Adipocyte (in vitro differentiated cells): Measurements from ENCODE around the gene PRKCA.
"Not testable (repeated sequence)": the region's sequence is repeated elsewhere in the genome, so short reads cannot be mapped to it uniquely, and the experiment has no call there.

Experiments used
- DNase-seq: peaks from one replicate; pipeline ENCODE4 v3.0.0-alpha.2; 2015; ENCODE audit warnings: low read depth
- H3K27me3 ChIP-seq: replicated peaks from 2 replicates; pipeline ENCODE4 v1.7.0; 2013; ENCODE audit warnings: mild to moderate bottlenecking, low read length, moderate library complexity; ENCODE audit not compliant: control insufficient read depth, insufficient read depth
- H3K36me3 ChIP-seq: 2 replicates; pipeline ENCODE4 v1.7.0; 2013; ENCODE audit warnings: low read length, mild to moderate bottlenecking, moderate library complexity; ENCODE audit not compliant: control insufficient read depth, insufficient read depth, severe bottlenecking
- H3K4me1 ChIP-seq: 2 replicates; pipeline ENCODE4 v1.7.0; 2013; ENCODE audit warnings: mild to moderate bottlenecking, low read length, moderate library complexity; ENCODE audit not compliant: control insufficient read depth, insufficient read depth
- H3K4me3 ChIP-seq: 2 replicates; pipeline ENCODE4 v1.7.0; 2013; ENCODE audit warnings: mild to moderate bottlenecking, low read length, moderate library complexity
- H3K9ac ChIP-seq: 2 replicates; pipeline ENCODE4 v1.7.0; 2013; ENCODE audit warnings: mild to moderate bottlenecking, low read length, moderate library complexity
- H3K9me3 ChIP-seq: 2 replicates; pipeline ENCODE4 v1.7.0; 2013; ENCODE audit warnings: mild to moderate bottlenecking, low read length, moderate library complexity; ENCODE audit not compliant: control insufficient read depth

Gene PRKCA

GRCh38 chr17:66345264-66345663 is 42.9 kb downstream of the PRKCA start:
- no peaks in the 10 kb centered on the region for H3K36me3 ChIP-seq
- no peak overlapping the region for H3K4me3 ChIP-seq
- no peak for DNase-seq
- H3K9ac ChIP-seq, result no peak overlapping the region
- no peaks in the 10 kb centered on the region for H3K9me3 ChIP-seq
- no peaks in the 10 kb centered on the region for H3K27me3 ChIP-seq
- H3K4me1 ChIP-seq, result peaks cover 31% of the 10 kb centered on the region

- H3K27me3 ChIP-seq, H3K9me3 ChIP-seq, H3K36me3 ChIP-seq, H3K9ac ChIP-seq, DNase-seq, H3K4me3 ChIP-seq: not testable (repeated sequence)
- peaks cover 22% of the 10 kb centered on the region for H3K4me1 ChIP-seq
These were observed 43.7 kb downstream of the PRKCA start for GRCh38 chr17:66345949-66346638.

GRCh38 chr17:66347661-66348514 is 45.5 kb downstream of the PRKCA start:
- peak; percentile 27 for DNase-seq
- Histone ChIP-seq H3K27me3 (no peaks in the 10 kb centered on the region), H3K4me1 (peaks cover 20% of the 10 kb centered on the region), H3K36me3 (no peaks in the 10 kb centered on the region), H3K9me3 (no peaks in the 10 kb centered on the region), H3K9ac (no peak overlapping the region), H3K4me3 (no peak overlapping the region)

- H3K27me3 ChIP-seq, result no peaks in the 10 kb centered on the region
- H3K36me3 ChIP-seq, result no peaks in the 10 kb centered on the region
- peak; percentile 68 for DNase-seq
- H3K4me1 ChIP-seq, result peaks cover 20% of the 10 kb centered on the region
- no peaks in the 10 kb centered on the region for H3K9me3 ChIP-seq
- H3K9ac ChIP-seq, result no peak overlapping the region
- H3K4me3 ChIP-seq, result no peak overlapping the region
These were observed 46.3 kb downstream of the PRKCA start for GRCh38 chr17:66348584-66349165.

- Histone ChIP-seq H3K4me3 (no peak overlapping the region), H3K4me1 (peaks cover 20% of the 10 kb centered on the region), H3K27me3 (no peaks in the 10 kb centered on the region), H3K9ac (no peak overlapping the region), H3K36me3 (no peaks in the 10 kb centered on the region), H3K9me3 (no peaks in the 10 kb centered on the region)
- DNase-seq, result no peak
These were observed 47.3 kb downstream of the PRKCA start for GRCh38 chr17:66349521-66350254.

GRCh38 chr17:66350576-66350975 is 48.2 kb downstream of the PRKCA start:
- peaks cover 23% of the 10 kb centered on the region for H3K4me1 ChIP-seq
- not testable (repeated sequence) for DNase-seq, H3K27me3 ChIP-seq, H3K4me3 ChIP-seq, H3K9ac ChIP-seq, H3K9me3 ChIP-seq, H3K36me3 ChIP-seq

- H3K4me1 ChIP-seq, result peaks cover 19% of the 10 kb centered on the region
- H3K27me3 ChIP-seq, result no peaks in the 10 kb centered on the region
- no peaks in the 10 kb centered on the region for H3K9me3 ChIP-seq
- DNase-seq, result no peak
- H3K9ac ChIP-seq, result no peak overlapping the region
- H3K36me3 ChIP-seq, result no peaks in the 10 kb centered on the region
- no peak overlapping the region for H3K4me3 ChIP-seq
These were observed 48.6 kb downstream of the PRKCA start for GRCh38 chr17:66351033-66351432.

- Histone ChIP-seq H3K36me3 (no peaks in the 10 kb centered on the region), H3K9ac (no peak overlapping the region), H3K4me3 (no peak overlapping the region), H3K4me1 (peaks cover 19% of the 10 kb centered on the region), H3K9me3 (no peaks in the 10 kb centered on the region), H3K27me3 (no peaks in the 10 kb centered on the region)
- DNase-seq, result no peak
These were observed 49.3 kb downstream of the PRKCA start for GRCh38 chr17:66351701-66352100.

GRCh38 chr17:66353937-66354401 is 51.6 kb downstream of the PRKCA start:
- DNase-seq, result peak; percentile 74
- no peak overlapping the region for H3K4me3 ChIP-seq
- no peaks in the 10 kb centered on the region for H3K27me3 ChIP-seq
- no peak overlapping the region for H3K9ac ChIP-seq
- peaks cover 23% of the 10 kb centered on the region for H3K4me1 ChIP-seq
- no peaks in the 10 kb centered on the region for H3K36me3 ChIP-seq
- H3K9me3 ChIP-seq, result no peaks in the 10 kb centered on the region

- peaks cover 21% of the 10 kb centered on the region for H3K4me1 ChIP-seq
- DNase-seq, result no peak
- no peak overlapping the region for H3K9ac ChIP-seq
- no peaks in the 10 kb centered on the region for H3K9me3 ChIP-seq
- H3K36me3 ChIP-seq, result no peaks in the 10 kb centered on the region
- no peak overlapping the region for H3K4me3 ChIP-seq
- no peaks in the 10 kb centered on the region for H3K27me3 ChIP-seq
These were observed 52.1 kb downstream of the PRKCA start for GRCh38 chr17:66354472-66354871.

- Histone ChIP-seq H3K9me3 (no peaks in the 10 kb centered on the region), H3K9ac (no peak overlapping the region), H3K4me1 (peaks cover 22% of the 10 kb centered on the region), H3K36me3 (no peaks in the 10 kb centered on the region), H3K27me3 (no peaks in the 10 kb centered on the region), H3K4me3 (no peak overlapping the region)
- peak; percentile 89 for DNase-seq
These were observed 52.6 kb downstream of the PRKCA start for GRCh38 chr17:66354981-66355380.
